Measurements from ENCODE around the gene LRRC59.

LRRC59 gene

GRCh38 chr17:50359005-50359699, 38.2 kb downstream of the LRRC59 start:
- no peak overlapping the region for H3K9ac ChIP-seq (ENCODE audit: low read length)
- no peak overlapping the region for H2AFZ ChIP-seq (ENCODE audit: low read depth, low read length, severe bottlenecking)
- no peaks in the 10 kb centered on the region for H3K36me3 ChIP-seq (ENCODE audit: low read length)
- H3K4me2 ChIP-seq (ENCODE audit: low read depth, low read length, poor library complexity, severe bottlenecking), result no peak overlapping the region
- no peaks in the 10 kb centered on the region for H3K79me2 ChIP-seq (ENCODE audit: insufficient read depth, low read length)
- H3K27ac ChIP-seq (ENCODE audit: low read depth, low read length), result no peak overlapping the region
- no peak overlapping the region for H3K4me3 ChIP-seq (ENCODE audit: insufficient read depth, low read length, poor library complexity, severe bottlenecking)
- H4K20me1 ChIP-seq (ENCODE audit: low read depth, low read length), result no peaks in the 10 kb centered on the region
- TF ChIP-seq CTCF (IDR thresholded peaks at IDR 0.05; ENCODE audit: insufficient read depth, low read length, poor library complexity, severe bottlenecking), result no peak
- no peak for TF ChIP-seq EZH2phosphoT487 (conservative IDR thresholded peaks at IDR 0.05; ENCODE audit: low read length)
- H3F3A ChIP-seq (ENCODE audit: insufficient read depth), result 0 out of 2 replicates have a peak, but pooled peaks cover 6% of the 10 kb centered on the region
- H3K9me3 ChIP-seq (ENCODE audit: insufficient read depth, low read length), result no peaks in the 10 kb centered on the region
- H3K9me2 ChIP-seq (replicated peaks; ENCODE audit: insufficient read depth, low read length), result no peaks in the 10 kb centered on the region
- no peaks in the 10 kb centered on the region for H3K27me3 ChIP-seq (ENCODE audit: low read length)

- H3K9me2 ChIP-seq (replicated peaks; ENCODE audit: insufficient read depth, low read length), result no peaks in the 10 kb centered on the region
- TF ChIP-seq EZH2phosphoT487 (conservative IDR thresholded peaks at IDR 0.05; ENCODE audit: low read length), result no peak
- TF ChIP-seq CTCF (IDR thresholded peaks at IDR 0.05; ENCODE audit: insufficient read depth, low read length, poor library complexity, severe bottlenecking), result no peak
- H3K27ac ChIP-seq (ENCODE audit: low read depth, low read length), result no peak overlapping the region
- no peaks in the 10 kb centered on the region for H3K9me3 ChIP-seq (ENCODE audit: insufficient read depth, low read length)
- no peak overlapping the region for H3K4me2 ChIP-seq (ENCODE audit: low read depth, low read length, poor library complexity, severe bottlenecking)
- no peak overlapping the region for H3K4me3 ChIP-seq (ENCODE audit: insufficient read depth, low read length, poor library complexity, severe bottlenecking)
- H3K9ac ChIP-seq (ENCODE audit: low read length), result no peak overlapping the region
- H3K27me3 ChIP-seq (ENCODE audit: low read length), result no peaks in the 10 kb centered on the region
- H3K79me2 ChIP-seq (ENCODE audit: insufficient read depth, low read length), result no peaks in the 10 kb centered on the region
- H4K20me1 ChIP-seq (ENCODE audit: low read depth, low read length), result no peaks in the 10 kb centered on the region
- 0 out of 2 replicates have a peak, but pooled peaks cover 6% of the 10 kb centered on the region for H3F3A ChIP-seq (ENCODE audit: insufficient read depth)
- H2AFZ ChIP-seq (ENCODE audit: low read depth, low read length, severe bottlenecking), result no peak overlapping the region
- no peaks in the 10 kb centered on the region for H3K36me3 ChIP-seq (ENCODE audit: low read length)
Observed at GRCh38 chr17:50358177-50358576, 39.1 kb downstream of the LRRC59 start.

- Histone ChIP-seq H3K36me3 (ENCODE audit: low read length) (no peaks in the 10 kb centered on the region), H3F3A (ENCODE audit: insufficient read depth) (no peaks in the 10 kb centered on the region), H2AFZ (ENCODE audit: low read depth, low read length, severe bottlenecking) (no peak overlapping the region), H3K4me3 (ENCODE audit: insufficient read depth, low read length, poor library complexity, severe bottlenecking) (no peak overlapping the region), H3K9me2 (replicated peaks; ENCODE audit: insufficient read depth, low read length) (no peaks in the 10 kb centered on the region), H3K79me2 (ENCODE audit: insufficient read depth, low read length) (no peaks in the 10 kb centered on the region), H3K4me2 (ENCODE audit: low read depth, low read length, poor library complexity, severe bottlenecking) (no peak overlapping the region), H3K27ac (ENCODE audit: low read depth, low read length) (no peak overlapping the region), H3K27me3 (ENCODE audit: low read length) (no peaks in the 10 kb centered on the region), H3K9ac (ENCODE audit: low read length) (no peak overlapping the region), H4K20me1 (ENCODE audit: low read depth, low read length) (no peaks in the 10 kb centered on the region), H3K9me3 (ENCODE audit: insufficient read depth, low read length) (no peaks in the 10 kb centered on the region)
- TF ChIP-seq EZH2phosphoT487 (conservative IDR thresholded peaks at IDR 0.05; ENCODE audit: low read length) (no peak), CTCF (IDR thresholded peaks at IDR 0.05; ENCODE audit: insufficient read depth, low read length, poor library complexity, severe bottlenecking) (no peak)
Observed at GRCh38 chr17:50356892-50357510, 40.3 kb downstream of the LRRC59 start.

Measured in SU-DHL-6 (cell line).